RWPE2 (cell line): ENCODE measurements around the gene ACVR2A.

Experiments
- ATAC-seq: fragments of 200-7000 bp; cut with Tn5 transposase; 3 replicates; pipeline ENCODE4 v1.9.1; 2021; ENCODE audit warnings: low read depth
- DNase-seq: peaks from one replicate; pipeline ENCODE4 v3.0.0-alpha.2; 2020; ENCODE audit warnings: low spot score
- H3K27ac ChIP-seq: fragments of 450-650 bp; 2 replicates; pipeline ENCODE4 v1.5.1; 2017; ENCODE audit warnings: mild to moderate bottlenecking; ENCODE audit not compliant: poor library complexity, severe bottlenecking
- H3K27me3 ChIP-seq: fragments of 250-450 bp; sonication (Bioruptor Pico); 2 replicates; pipeline ENCODE4 v1.5.1; 2021; ENCODE audit warnings: mild to moderate bottlenecking, moderate library complexity; ENCODE audit not compliant: insufficient read depth, poor library complexity, severe bottlenecking
- H3K36me3 ChIP-seq: fragments of 250-450 bp; sonication (Bioruptor Pico); 2 replicates; pipeline ENCODE4 v1.5.1; 2020; ENCODE audit warnings: low read depth, mild to moderate bottlenecking, moderate library complexity
- H3K4me1 ChIP-seq: fragments of 250-450 bp; sonication (Bioruptor Pico); 2 replicates; pipeline ENCODE4 v1.5.1; 2021; ENCODE audit warnings: mild to moderate bottlenecking, moderate library complexity; ENCODE audit not compliant: insufficient read depth, poor library complexity, severe bottlenecking
- H3K4me3 ChIP-seq: fragments of 250-450 bp; sonication (Bioruptor Pico); 2 replicates; pipeline ENCODE4 v1.5.1; 2021; ENCODE audit warnings: mild to moderate bottlenecking, moderate library complexity; ENCODE audit not compliant: severe bottlenecking
- H3K9me3 ChIP-seq: fragments of 250-450 bp; sonication (Bioruptor Pico); 2 replicates; pipeline ENCODE4 v1.5.1; 2021; ENCODE audit warnings: mild to moderate bottlenecking, moderate library complexity; ENCODE audit not compliant: severe bottlenecking
- CTCF ChIP-seq: fragments of 450-650 bp; IDR thresholded peaks from one replicate; pipeline ENCODE4 v1.5.1; 2017; ENCODE audit warnings: mild to moderate bottlenecking, moderate library complexity; ENCODE audit not compliant: poor library complexity, severe bottlenecking

The ACVR2A gene

GRCh38 chr2:147810883-147811765 is 33.7 kb upstream of the ACVR2A start:
- no peaks in the 10 kb centered on the region for H3K4me1 ChIP-seq
- no peak overlapping the region for H3K27ac ChIP-seq
- DNase-seq, result no peak
- no peak for TF ChIP-seq CTCF
- ATAC-seq, result no peak
- no peaks in the 10 kb centered on the region for H3K36me3 ChIP-seq
- H3K27me3 ChIP-seq, result no peaks in the 10 kb centered on the region
- H3K9me3 ChIP-seq, result no peaks in the 10 kb centered on the region
- H3K4me3 ChIP-seq, result no peak overlapping the region

- H3K27me3 ChIP-seq, result no peaks in the 10 kb centered on the region
- H3K4me1 ChIP-seq, result no peaks in the 10 kb centered on the region
- no peak for DNase-seq
- peaks cover 2% of the 10 kb centered on the region for H3K9me3 ChIP-seq
- no peak overlapping the region for H3K4me3 ChIP-seq
- no peak for TF ChIP-seq CTCF
- no peak overlapping the region for H3K27ac ChIP-seq
- H3K36me3 ChIP-seq, result no peaks in the 10 kb centered on the region
- ATAC-seq, result no peak
Measured at GRCh38 chr2:147818741-147819140, 26.1 kb upstream of the ACVR2A start.

GRCh38 chr2:147824620-147825019 is 20.2 kb upstream of the ACVR2A start:
- Histone ChIP-seq H3K4me3 (no peak overlapping the region), H3K27me3 (no peaks in the 10 kb centered on the region), H3K4me1 (peaks cover 4% of the 10 kb centered on the region), H3K9me3 (peaks cover 2% of the 10 kb centered on the region), H3K27ac (no peak overlapping the region), H3K36me3 (no peaks in the 10 kb centered on the region)
- no peak for DNase-seq
- no peak for ATAC-seq
- TF ChIP-seq CTCF, result no peak

GRCh38 chr2:147826278-147827087 is 18.3 kb upstream of the ACVR2A start:
- Histone ChIP-seq H3K4me1 (peaks cover 4% of the 10 kb centered on the region), H3K4me3 (no peak overlapping the region), H3K9me3 (peaks cover 2% of the 10 kb centered on the region), H3K27me3 (no peaks in the 10 kb centered on the region), H3K27ac (no peak overlapping the region), H3K36me3 (0 out of 2 replicates have a peak, but pooled peaks cover 3% of the 10 kb centered on the region)
- no peak for TF ChIP-seq CTCF
- ATAC-seq (no peak), DNase-seq (no peak)

GRCh38 chr2:147827088-147827375 is 17.8 kb upstream of the ACVR2A start:
- H3K4me1 ChIP-seq, result peaks cover 4% of the 10 kb centered on the region
- 0 out of 2 replicates have a peak, but pooled peaks cover 3% of the 10 kb centered on the region for H3K36me3 ChIP-seq
- no peak overlapping the region for H3K27ac ChIP-seq
- TF ChIP-seq CTCF, result no peak
- no peak overlapping the region for H3K4me3 ChIP-seq
- ATAC-seq (no peak), DNase-seq (no peak)
- peaks cover 2% of the 10 kb centered on the region for H3K9me3 ChIP-seq
- H3K27me3 ChIP-seq, result no peaks in the 10 kb centered on the region
